ENCODE data around the gene PRDM15. TPM values are rescaled to one million over a fixed set of nuclear protein-coding genes. Genes with fewer than 3 reads are reported as not detected.

Gene PRDM15
- total RNA-seq, 1 donor from 2014 or later: 13.6 TPM

GRCh38 chr21:41861255-41861654 lies 17.9 kb downstream of the PRDM15 start:
- no peak for DNase-seq
- no peak overlapping the region for H3K4me3 Mint-ChIP-seq
- ATAC-seq (ENCODE audit: low read depth): no peak
- ChIA-PET POLR2A (no interaction called here), CTCF (no interaction called here)
- no peaks in the 10 kb centered on the region for H3K9me3 Mint-ChIP-seq
- intact Hi-C loops (cut with micrococcal nuclease): no loop called here
- H3K4me1 Mint-ChIP-seq: peaks cover 43% of the 10 kb centered on the region
- H3K36me3 Mint-ChIP-seq (ENCODE audit: low read depth): peaks cover 30% of the 10 kb centered on the region
- TF ChIP-seq CTCF (IDR thresholded peaks at IDR 0.05): no peak
- no peak overlapping the region for H3K27ac Mint-ChIP-seq
- H3K27me3 Mint-ChIP-seq: no peaks in the 10 kb centered on the region

GRCh38 chr21:41859297-41859980 lies 19.7 kb downstream of the PRDM15 start:
- Mint-ChIP-seq H3K27ac (no peak overlapping the region), H3K36me3 (ENCODE audit: low read depth) (peaks cover 40% of the 10 kb centered on the region), H3K4me1 (peaks cover 26% of the 10 kb centered on the region), H3K4me3 (no peak overlapping the region), H3K27me3 (no peaks in the 10 kb centered on the region), H3K9me3 (no peaks in the 10 kb centered on the region)
- ChIA-PET POLR2A (no interaction called here), CTCF (interaction anchor here (1.0 kb wide), 1 partner anchor 258 kb away, joined by 3 read pairs; no protein-coding TSS in a partner anchor)
- DNase-seq (no peak), ATAC-seq (ENCODE audit: low read depth) (no peak)
- TF ChIP-seq CTCF (IDR thresholded peaks at IDR 0.05): no peak
- intact Hi-C loops (cut with micrococcal nuclease): no loop called here

GRCh38 chr21:41858466-41859296 lies 20.5 kb downstream of the PRDM15 start:
- H3K4me1 Mint-ChIP-seq: peaks cover 19% of the 10 kb centered on the region
- intact Hi-C loops (cut with micrococcal nuclease): no loop called here
- H3K27me3 Mint-ChIP-seq: no peaks in the 10 kb centered on the region
- no peak for TF ChIP-seq CTCF (IDR thresholded peaks at IDR 0.05)
- POLR2A ChIA-PET: no interaction called here
- DNase-seq (no peak), ATAC-seq (ENCODE audit: low read depth) (no peak)
- H3K36me3 Mint-ChIP-seq (ENCODE audit: low read depth): peaks cover 48% of the 10 kb centered on the region
- H3K9me3 Mint-ChIP-seq: no peaks in the 10 kb centered on the region
- H3K4me3 Mint-ChIP-seq: no peak overlapping the region
- CTCF ChIA-PET: interaction anchor here (1.0 kb wide), 1 partner anchor 258 kb away, joined by 3 read pairs; no protein-coding TSS in a partner anchor
- no peak overlapping the region for H3K27ac Mint-ChIP-seq

GRCh38 chr21:41857771-41858300 lies 21.3 kb downstream of the PRDM15 start:
- H3K4me1 Mint-ChIP-seq: peaks cover 12% of the 10 kb centered on the region
- H3K36me3 Mint-ChIP-seq (ENCODE audit: low read depth): peaks cover 55% of the 10 kb centered on the region

More at GRCh38 chr21:41857771-41858300, 21.3 kb downstream of the PRDM15 start:
- H3K27ac Mint-ChIP-seq: no peak overlapping the region
- ATAC-seq (ENCODE audit: low read depth): no peak
- ChIA-PET POLR2A (no interaction called here), CTCF (no interaction called here)
- H3K27me3 Mint-ChIP-seq: no peaks in the 10 kb centered on the region
- no peak for TF ChIP-seq CTCF (IDR thresholded peaks at IDR 0.05)
- H3K4me3 Mint-ChIP-seq: no peak overlapping the region
- no peaks in the 10 kb centered on the region for H3K9me3 Mint-ChIP-seq
- intact Hi-C loops (cut with micrococcal nuclease): no loop called here
- DNase-seq: no peak
